DOHH2 (cell line): ENCODE results near the gene P2RX6.

Experiments
- EZH2phosphoT487 ChIP-seq: fragments of 200-600 bp; sonication (generic); IDR thresholded peaks from 2 replicates; pipeline ENCODE4 v1.6.1; 2017; ENCODE audit warnings: borderline replicate concordance, mild to moderate bottlenecking, antibody characterized with exemption, low read length, moderate library complexity, mixed read lengths
- TF ChIP-seq, protein P1 (sequence below): fragments of 200-600 bp; sonication (generic); IDR thresholded peaks from one replicate; pipeline ENCODE4 v1.5.1; 2014; ENCODE audit warnings: antibody characterized with exemption, mild to moderate bottlenecking, low read depth, low read length; ENCODE audit not compliant: poor library complexity, severe bottlenecking

DNA sequence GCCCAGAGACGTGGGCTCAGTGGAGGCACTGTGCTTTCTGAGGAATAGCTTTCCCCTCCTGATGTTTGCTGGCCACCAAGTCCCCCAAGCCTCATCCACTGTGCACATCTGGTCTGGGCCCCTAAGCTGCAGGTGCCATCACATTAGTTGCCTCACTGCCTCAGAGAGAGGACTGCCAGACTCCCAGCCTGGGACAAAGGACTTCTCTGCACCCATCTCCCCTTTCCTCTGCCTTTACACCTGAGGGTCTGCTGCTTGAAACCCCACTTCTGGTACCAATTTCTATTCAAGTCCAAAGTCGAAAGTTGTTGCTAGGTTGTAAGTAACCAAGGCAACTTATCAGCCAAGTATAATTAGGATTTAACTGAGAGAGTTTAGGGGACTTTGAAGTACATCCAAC is 36.5 kb upstream of the P2RX6 start:
- TF ChIP-seq EZH2phosphoT487 = no peak
- TF ChIP-seq, protein P1, sequence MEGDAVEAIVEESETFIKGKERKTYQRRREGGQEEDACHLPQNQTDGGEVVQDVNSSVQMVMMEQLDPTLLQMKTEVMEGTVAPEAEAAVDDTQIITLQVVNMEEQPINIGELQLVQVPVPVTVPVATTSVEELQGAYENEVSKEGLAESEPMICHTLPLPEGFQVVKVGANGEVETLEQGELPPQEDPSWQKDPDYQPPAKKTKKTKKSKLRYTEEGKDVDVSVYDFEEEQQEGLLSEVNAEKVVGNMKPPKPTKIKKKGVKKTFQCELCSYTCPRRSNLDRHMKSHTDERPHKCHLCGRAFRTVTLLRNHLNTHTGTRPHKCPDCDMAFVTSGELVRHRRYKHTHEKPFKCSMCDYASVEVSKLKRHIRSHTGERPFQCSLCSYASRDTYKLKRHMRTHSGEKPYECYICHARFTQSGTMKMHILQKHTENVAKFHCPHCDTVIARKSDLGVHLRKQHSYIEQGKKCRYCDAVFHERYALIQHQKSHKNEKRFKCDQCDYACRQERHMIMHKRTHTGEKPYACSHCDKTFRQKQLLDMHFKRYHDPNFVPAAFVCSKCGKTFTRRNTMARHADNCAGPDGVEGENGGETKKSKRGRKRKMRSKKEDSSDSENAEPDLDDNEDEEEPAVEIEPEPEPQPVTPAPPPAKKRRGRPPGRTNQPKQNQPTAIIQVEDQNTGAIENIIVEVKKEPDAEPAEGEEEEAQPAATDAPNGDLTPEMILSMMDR = no peak
